IPS-15b (cell line): ENCODE data around the gene MMP24OS.

ENCODE experiments used
- H3K27me3 ChIP-seq: one replicate; pipeline ENCODE4 v1.6.1; 2013; ENCODE audit warnings: low read length; ENCODE audit not compliant: control insufficient read depth, insufficient read depth
- H3K36me3 ChIP-seq: one replicate; pipeline ENCODE4 v1.6.1; 2013; ENCODE audit warnings: low read length; ENCODE audit not compliant: control insufficient read depth, insufficient read depth
- H3K4me1 ChIP-seq: one replicate; pipeline ENCODE4 v1.6.1; 2013; ENCODE audit warnings: mild to moderate bottlenecking, low read length; ENCODE audit not compliant: control insufficient read depth, insufficient read depth
- H3K4me3 ChIP-seq: one replicate; pipeline ENCODE4 v1.5.1; 2013; ENCODE audit warnings: low read depth, low read length
- H3K9ac ChIP-seq: one replicate; pipeline ENCODE4 v1.6.1; 2013; ENCODE audit warnings: low read depth, mild to moderate bottlenecking, low read length
- H3K9me3 ChIP-seq: one replicate; pipeline ENCODE4 v1.6.1; 2013; ENCODE audit warnings: mild to moderate bottlenecking, low read length; ENCODE audit not compliant: control insufficient read depth, insufficient read depth

Gene MMP24OS

GRCh38 chr20:35277127-35277526 lies 795 bp downstream of the MMP24OS start:
- H3K4me3 ChIP-seq = peak overlapping the region; percentile 90
- no peaks in the 10 kb centered on the region for H3K27me3 ChIP-seq
- no peaks in the 10 kb centered on the region for H3K9me3 ChIP-seq
- peak overlapping the region; percentile 94 for H3K9ac ChIP-seq
- peaks cover 41% of the 10 kb centered on the region for H3K36me3 ChIP-seq
- peaks cover 5% of the 10 kb centered on the region for H3K4me1 ChIP-seq

GRCh38 chr20:35276408-35276807 lies 1.5 kb downstream of the MMP24OS start:
- H3K4me1 ChIP-seq = peaks cover 5% of the 10 kb centered on the region
- H3K36me3 ChIP-seq = peaks cover 42% of the 10 kb centered on the region
- no peak overlapping the region for H3K9ac ChIP-seq
- peak overlapping the region; percentile 90 for H3K4me3 ChIP-seq
- no peaks in the 10 kb centered on the region for H3K9me3 ChIP-seq
- H3K27me3 ChIP-seq = no peaks in the 10 kb centered on the region

GRCh38 chr20:35275741-35276251 lies 2.1 kb downstream of the MMP24OS start:
- no peak overlapping the region for H3K4me3 ChIP-seq
- H3K36me3 ChIP-seq = peaks cover 42% of the 10 kb centered on the region
- no peaks in the 10 kb centered on the region for H3K27me3 ChIP-seq
- peaks cover 5% of the 10 kb centered on the region for H3K4me1 ChIP-seq
- H3K9ac ChIP-seq = no peak overlapping the region
- no peaks in the 10 kb centered on the region for H3K9me3 ChIP-seq

GRCh38 chr20:35274172-35275092 lies 3.5 kb downstream of the MMP24OS start:
- H3K27me3 ChIP-seq = no peaks in the 10 kb centered on the region
- H3K4me3 ChIP-seq = no peak overlapping the region
- H3K36me3 ChIP-seq = peaks cover 39% of the 10 kb centered on the region
- H3K4me1 ChIP-seq = peaks cover 5% of the 10 kb centered on the region
- H3K9me3 ChIP-seq = no peaks in the 10 kb centered on the region
- H3K9ac ChIP-seq = no peak overlapping the region

GRCh38 chr20:35273449-35274171 lies 4.3 kb downstream of the MMP24OS start:
- no peak overlapping the region for H3K9ac ChIP-seq
- no peaks in the 10 kb centered on the region for H3K9me3 ChIP-seq
- no peaks in the 10 kb centered on the region for H3K27me3 ChIP-seq
- H3K36me3 ChIP-seq = peaks cover 31% of the 10 kb centered on the region
- peaks cover 5% of the 10 kb centered on the region for H3K4me1 ChIP-seq
- H3K4me3 ChIP-seq = no peak overlapping the region

GRCh38 chr20:35271904-35272303 lies 6.0 kb downstream of the MMP24OS start:
- Histone ChIP-seq H3K4me3 (no peak overlapping the region), H3K9me3 (no peaks in the 10 kb centered on the region), H3K9ac (no peak overlapping the region), H3K27me3 (no peaks in the 10 kb centered on the region), H3K4me1 (peaks cover 5% of the 10 kb centered on the region), H3K36me3 (peaks cover 29% of the 10 kb centered on the region)

- H3K27me3 ChIP-seq = no peaks in the 10 kb centered on the region
- H3K4me1 ChIP-seq = no peaks in the 10 kb centered on the region
- no peak overlapping the region for H3K4me3 ChIP-seq
- H3K36me3 ChIP-seq = peaks cover 33% of the 10 kb centered on the region
- no peaks in the 10 kb centered on the region for H3K9me3 ChIP-seq
- no peak overlapping the region for H3K9ac ChIP-seq
These were observed 6.6 kb downstream of the MMP24OS start for GRCh38 chr20:35271073-35271882.

GRCh38 chr20:35270021-35270902 lies 7.7 kb downstream of the MMP24OS start:
- no peaks in the 10 kb centered on the region for H3K27me3 ChIP-seq
- H3K36me3 ChIP-seq = peaks cover 32% of the 10 kb centered on the region
- no peak overlapping the region for H3K9ac ChIP-seq
- H3K4me1 ChIP-seq = no peaks in the 10 kb centered on the region
- H3K9me3 ChIP-seq = no peaks in the 10 kb centered on the region
- no peak overlapping the region for H3K4me3 ChIP-seq

- H3K4me3 ChIP-seq = no peak overlapping the region
- peaks cover 1% of the 10 kb centered on the region for H3K4me1 ChIP-seq
- peaks cover 28% of the 10 kb centered on the region for H3K36me3 ChIP-seq
- H3K9ac ChIP-seq = peak overlapping the region; percentile 32
- no peaks in the 10 kb centered on the region for H3K9me3 ChIP-seq
- H3K27me3 ChIP-seq = no peaks in the 10 kb centered on the region
These were observed 8.7 kb downstream of the MMP24OS start for GRCh38 chr20:35269055-35269781.

- H3K4me3 ChIP-seq = no peak overlapping the region
These were observed 10.8 kb downstream of the MMP24OS start for GRCh38 chr20:35267092-35267491.

More at GRCh38 chr20:35267092-35267491, 10.8 kb downstream of the MMP24OS start:
- H3K27me3 ChIP-seq = no peaks in the 10 kb centered on the region
- peaks cover 10% of the 10 kb centered on the region for H3K4me1 ChIP-seq
- peaks cover 24% of the 10 kb centered on the region for H3K36me3 ChIP-seq
- no peak overlapping the region for H3K9ac ChIP-seq
- no peaks in the 10 kb centered on the region for H3K9me3 ChIP-seq
